Type B pancreatic cell (in vitro differentiated cells): ENCODE results near the gene NUDCD2. TPM values are rescaled to one million over a fixed set of nuclear protein-coding genes. Genes with fewer than 3 reads are reported as not detected.
"Not testable (repeated sequence)": the region's sequence is repeated elsewhere in the genome, so short reads cannot be mapped to it uniquely, and the experiment has no call there.

Source experiments
- DNase-seq: peaks from one replicate; pipeline ENCODE4 v3.0.0; 2021; ENCODE audit warnings: mixed read lengths; ENCODE audit not compliant: unreplicated experiment; ENCODE audit errors: extremely low spot score
- H3K27ac Mint-ChIP-seq: 2 replicates; pipeline ENCODE4 v1.8.0; 2021; ENCODE audit warnings: mild to moderate bottlenecking, mixed read lengths
- H3K27me3 Mint-ChIP-seq: 2 replicates; pipeline ENCODE4 v1.8.0; 2021; ENCODE audit warnings: mixed read lengths
- H3K36me3 Mint-ChIP-seq: 2 replicates; pipeline ENCODE4 v1.8.0; 2021; ENCODE audit warnings: mixed read lengths
- H3K4me1 Mint-ChIP-seq: one replicate; pipeline ENCODE4 v1.8.0; 2021; ENCODE audit warnings: mixed read lengths; ENCODE audit not compliant: unreplicated experiment
- H3K4me3 Mint-ChIP-seq: 2 replicates; pipeline ENCODE4 v1.8.0; 2021; ENCODE audit warnings: mild to moderate bottlenecking, mixed read lengths
- H3K9me3 Mint-ChIP-seq: 2 replicates; pipeline ENCODE4 v1.8.0; 2021; ENCODE audit warnings: mixed read lengths
- CTCF ChIP-seq: fragments of 200-600 bp; sonication (generic); conservative IDR thresholded peaks from 2 replicates; pipeline ENCODE4 v1.5.0; 2021; ENCODE audit warnings: antibody characterized with exemption, mild to moderate bottlenecking
- total RNA-seq: library from RNA; stranded (reverse); gene quantifications from 2 replicates; pipeline ENCODE4 v1.2.1, GENCODE V29; 2021; ENCODE audit warnings: low replicate concordance

Gene NUDCD2
- total RNA-seq, 1 donor from 2014 or later, result 30.4 TPM

GRCh38 chr5:163436515-163436914 is 23.4 kb downstream of the NUDCD2 start:
- H3K36me3 Mint-ChIP-seq, result peaks cover 22% of the 10 kb centered on the region
- peak overlapping the region; percentile 85 for H3K27ac Mint-ChIP-seq
- H3K4me1 Mint-ChIP-seq, result peaks cover 41% of the 10 kb centered on the region
- H3K4me3 Mint-ChIP-seq, result peak overlapping the region; percentile 97
- no peak for DNase-seq
- H3K27me3 Mint-ChIP-seq, result no peaks in the 10 kb centered on the region
- TF ChIP-seq CTCF, result no peak
- no peaks in the 10 kb centered on the region for H3K9me3 Mint-ChIP-seq

GRCh38 chr5:163434401-163434866 is 25.5 kb downstream of the NUDCD2 start:
- Mint-ChIP-seq H3K27ac (peak overlapping the region; percentile 51), H3K36me3 (peaks cover 9% of the 10 kb centered on the region), H3K4me3 (no peak overlapping the region)

GRCh38 chr5:163433271-163433670 is 26.6 kb downstream of the NUDCD2 start:
- TF ChIP-seq CTCF, result no peak

More at GRCh38 chr5:163434401-163434866, 25.5 kb downstream of the NUDCD2 start:
- Mint-ChIP-seq H3K27me3 (no peaks in the 10 kb centered on the region), H3K9me3 (no peaks in the 10 kb centered on the region), H3K4me1 (peaks cover 26% of the 10 kb centered on the region)
- no peak for DNase-seq
- TF ChIP-seq CTCF, result no peak

GRCh38 chr5:163432544-163432943 is 27.4 kb downstream of the NUDCD2 start:
- H3K4me1 Mint-ChIP-seq, result peaks cover 19% of the 10 kb centered on the region
- no peak overlapping the region for H3K4me3 Mint-ChIP-seq
- DNase-seq, result no peak
- no peaks in the 10 kb centered on the region for H3K36me3 Mint-ChIP-seq
- H3K27ac Mint-ChIP-seq, result no peak overlapping the region
- H3K27me3 Mint-ChIP-seq, result no peaks in the 10 kb centered on the region
- no peak for TF ChIP-seq CTCF
- no peaks in the 10 kb centered on the region for H3K9me3 Mint-ChIP-seq

More at GRCh38 chr5:163433271-163433670, 26.6 kb downstream of the NUDCD2 start:
- no peak overlapping the region for H3K4me3 Mint-ChIP-seq
- no peaks in the 10 kb centered on the region for H3K27me3 Mint-ChIP-seq
- peaks cover 4% of the 10 kb centered on the region for H3K36me3 Mint-ChIP-seq
- no peak for DNase-seq
- no peak overlapping the region for H3K27ac Mint-ChIP-seq
- H3K9me3 Mint-ChIP-seq, result no peaks in the 10 kb centered on the region
- H3K4me1 Mint-ChIP-seq, result peaks cover 19% of the 10 kb centered on the region

GRCh38 chr5:163426128-163426527 is 33.8 kb downstream of the NUDCD2 start:
- not testable (repeated sequence) for H3K9me3 Mint-ChIP-seq, H3K27ac Mint-ChIP-seq, H3K27me3 Mint-ChIP-seq, H3K4me1 Mint-ChIP-seq, H3K4me3 Mint-ChIP-seq, DNase-seq, H3K36me3 Mint-ChIP-seq

- H3K27me3 Mint-ChIP-seq, result no peaks in the 10 kb centered on the region
- H3K36me3 Mint-ChIP-seq, result no peaks in the 10 kb centered on the region
- no peak overlapping the region for H3K4me3 Mint-ChIP-seq
- peaks cover 5% of the 10 kb centered on the region for H3K9me3 Mint-ChIP-seq
- no peak for DNase-seq
- no peak overlapping the region for H3K27ac Mint-ChIP-seq
- no peak for TF ChIP-seq CTCF
- H3K4me1 Mint-ChIP-seq, result no peaks in the 10 kb centered on the region
Observed at GRCh38 chr5:163424836-163425235, 35.1 kb downstream of the NUDCD2 start.

- H3K27ac Mint-ChIP-seq, H3K4me1 Mint-ChIP-seq, H3K36me3 Mint-ChIP-seq, H3K9me3 Mint-ChIP-seq, DNase-seq: not testable (repeated sequence)
- peaks cover 23% of the 10 kb centered on the region for H3K27me3 Mint-ChIP-seq
- H3K4me3 Mint-ChIP-seq, result peak overlapping the region; percentile 63
Observed at GRCh38 chr5:163415673-163416072, 44.2 kb downstream of the NUDCD2 start.
